ENCODE data around the gene TMEM165. TPM values are rescaled to one million over a fixed set of nuclear protein-coding genes. Genes with fewer than 3 reads are reported as not detected.
"Not testable (repeated sequence)": the region's sequence is repeated elsewhere in the genome, so short reads cannot be mapped to it uniquely, and the experiment has no call there.

TMEM165 gene
- total RNA-seq, 2 experiments from 2014 or later: 44.8 to 46.0 TPM

GRCh38 chr4:55346851-55347255 is 48.9 kb upstream of the TMEM165 start:
- peak overlapping the region; percentile 70 for H3K4me3 ChIP-seq (ENCODE audit: low read length)
- no peaks in the 10 kb centered on the region for H3K9me3 ChIP-seq (ENCODE audit: control insufficient read depth in 1 of 2, insufficient read depth in 1 of 2, low read length in 2 of 2)
- no peak for TF ChIP-seq CTCF (IDR thresholded peaks at IDR 0.05)
- Mint-ChIP-seq H3K4me3 (peak overlapping the region; percentile 89), H3K4me1 (ENCODE audit: low read depth) (peaks cover 18% of the 10 kb centered on the region), H3K9me3 (no peaks in the 10 kb centered on the region), H3K27ac (peak overlapping the region; percentile 72), H3K27me3 (no peaks in the 10 kb centered on the region), H3K36me3 (ENCODE audit: low read depth) (no peaks in the 10 kb centered on the region)
- peak overlapping the region in 1 of 2 donors; percentile 68 for H3K27ac ChIP-seq (ENCODE audit: low read depth in 1 of 2, low read length in 2 of 2)
- ChIA-PET POLR2A (interaction anchor here (2.4 to 2.9 kb wide), 2 partner anchors 49 to 199 kb away, joined by 14 to 23 read pairs; partner anchors contain the start of genes CLOCK and TMEM165), CTCF (interaction anchor here (1.9 to 2.1 kb wide), 2 partner anchors 48 to 198 kb away, joined by 9 to 11 read pairs; partner anchors contain the start of gene TMEM165)
- H3K36me3 ChIP-seq (ENCODE audit: insufficient read depth, low read length): no peaks in the 10 kb centered on the region
- ATAC-seq (ENCODE audit: poor library complexity) (no peak), DNase-seq (no peak)
- intact Hi-C loops (cut with DNase I, micrococcal nuclease): loop anchor here (1.0 to 10.0 kb wide), 10 partner anchors 46 to 598 kb away; partner anchors contain the start of genes CEP135 (in 1 of the 2), CLOCK (in 1 of the 2), EXOC1 (in 1 of the 2) and TMEM165 (in 1 of the 2)
- no peaks in the 10 kb centered on the region for H3K27me3 ChIP-seq (ENCODE audit: control insufficient read depth in 1 of 2, insufficient read depth in 2 of 2, low read length in 2 of 2)
- peaks cover 11% of the 10 kb centered on the region for H3K4me1 ChIP-seq (ENCODE audit: insufficient read depth, low read length)

GRCh38 chr4:55347610-55348228 is 48.0 kb upstream of the TMEM165 start:
- DNase-seq (no peak), ATAC-seq (ENCODE audit: poor library complexity) (no peak)
- Histone ChIP-seq H3K27me3 (ENCODE audit: control insufficient read depth in 1 of 2, insufficient read depth in 2 of 2, low read length in 2 of 2) (no peaks in the 10 kb centered on the region), H3K9me3 (ENCODE audit: control insufficient read depth in 1 of 2, insufficient read depth in 1 of 2, low read length in 2 of 2) (no peaks in the 10 kb centered on the region), H3K27ac (ENCODE audit: low read depth in 1 of 2, low read length in 2 of 2) (no peak overlapping the region), H3K36me3 (ENCODE audit: insufficient read depth, low read length) (no peaks in the 10 kb centered on the region), H3K4me1 (ENCODE audit: insufficient read depth, low read length) (peaks cover 11% of the 10 kb centered on the region), H3K4me3 (ENCODE audit: low read length) (no peak overlapping the region)
- Mint-ChIP-seq H3K4me1 (ENCODE audit: low read depth) (peaks cover 18% of the 10 kb centered on the region), H3K27ac (peak overlapping the region; percentile 72), H3K4me3 (peak overlapping the region; percentile 89), H3K27me3 (no peaks in the 10 kb centered on the region), H3K36me3 (ENCODE audit: low read depth) (no peaks in the 10 kb centered on the region), H3K9me3 (peaks cover 2% of the 10 kb centered on the region)
- POLR2A ChIA-PET: interaction anchor here (2.4 to 2.9 kb wide), 2 partner anchors 48 to 198 kb away, joined by 14 to 23 read pairs; partner anchors contain the start of genes CLOCK and TMEM165
- CTCF ChIA-PET: no interaction called here
- no peak for TF ChIP-seq CTCF (IDR thresholded peaks at IDR 0.05)
- intact Hi-C loops (cut with DNase I, micrococcal nuclease): loop anchor here (2.0 to 10.0 kb wide), 8 partner anchors 45 to 597 kb away; partner anchors contain the start of genes CEP135 (in 1 of the 2), CLOCK (in 1 of the 2) and EXOC1 (in 1 of the 2)

- H3K9me3 ChIP-seq (ENCODE audit: control insufficient read depth in 1 of 2, insufficient read depth in 1 of 2, low read length in 2 of 2): no peaks in the 10 kb centered on the region
- Mint-ChIP-seq H3K4me1 (ENCODE audit: low read depth) (peaks cover 18% of the 10 kb centered on the region), H3K27me3 (no peaks in the 10 kb centered on the region), H3K27ac (no peak overlapping the region), H3K4me3 (peak overlapping the region; percentile 89), H3K9me3 (peaks cover 4% of the 10 kb centered on the region), H3K36me3 (ENCODE audit: low read depth) (no peaks in the 10 kb centered on the region)
- H3K36me3 ChIP-seq (ENCODE audit: insufficient read depth, low read length): no peaks in the 10 kb centered on the region
- no peak for DNase-seq
- no peak overlapping the region for H3K4me3 ChIP-seq (ENCODE audit: low read length)
- H3K27ac ChIP-seq (ENCODE audit: low read depth in 1 of 2, low read length in 2 of 2): no peak overlapping the region
- CTCF ChIA-PET: no interaction called here
- H3K4me1 ChIP-seq (ENCODE audit: insufficient read depth, low read length): peaks cover 11% of the 10 kb centered on the region
- ATAC-seq (ENCODE audit: poor library complexity): no peak
- intact Hi-C loops (cut with DNase I, micrococcal nuclease): loop anchor here (5.0 to 10.0 kb wide), 5 partner anchors 94 to 596 kb away; partner anchors contain the start of genes CEP135 (in 1 of the 2) and EXOC1 (in 1 of the 2)
- POLR2A ChIA-PET: no interaction called here
- H3K27me3 ChIP-seq (ENCODE audit: control insufficient read depth in 1 of 2, insufficient read depth in 2 of 2, low read length in 2 of 2): no peaks in the 10 kb centered on the region
- no peak for TF ChIP-seq CTCF (IDR thresholded peaks at IDR 0.05)
Measured at GRCh38 chr4:55348466-55348865, 47.3 kb upstream of the TMEM165 start.

- ATAC-seq (ENCODE audit: poor library complexity); H3K27me3 Mint-ChIP-seq; intact Hi-C loops (cut with DNase I, micrococcal nuclease): not testable (repeated sequence)
Measured at GRCh38 chr4:55350870-55351269, 44.9 kb upstream of the TMEM165 start.

More at GRCh38 chr4:55350870-55351269, 44.9 kb upstream of the TMEM165 start:
- H3K4me1 Mint-ChIP-seq (ENCODE audit: low read depth): peaks cover 14% of the 10 kb centered on the region
- H3K36me3 Mint-ChIP-seq (ENCODE audit: low read depth); POLR2A ChIA-PET; H3K9me3 ChIP-seq (ENCODE audit: control insufficient read depth in 1 of 2, insufficient read depth in 1 of 2, low read length in 2 of 2); H3K27ac Mint-ChIP-seq; DNase-seq; H3K9me3 Mint-ChIP-seq; CTCF ChIA-PET; H3K27ac ChIP-seq (ENCODE audit: low read depth in 1 of 2, low read length in 2 of 2); H3K36me3 ChIP-seq (ENCODE audit: insufficient read depth, low read length); H3K4me3 Mint-ChIP-seq; H3K27me3 ChIP-seq (ENCODE audit: control insufficient read depth in 1 of 2, insufficient read depth in 2 of 2, low read length in 2 of 2); H3K4me3 ChIP-seq (ENCODE audit: low read length): not testable (repeated sequence)
- H3K4me1 ChIP-seq (ENCODE audit: insufficient read depth, low read length): peaks cover 11% of the 10 kb centered on the region

All from CD4-positive, alpha-beta T cell (primary cell).